GM12878 (cell line): ENCODE measurements around the gene UGT2A1. TPM values are rescaled to one million over a fixed set of nuclear protein-coding genes. Genes with fewer than 3 reads are reported as not detected.

Source experiments
- ATAC-seq: fragments of 200-7000 bp; cut with Tn5 transposase; 3 replicates; pipeline ENCODE4 v1.9.1; 2020; ENCODE audit warnings: mild to moderate bottlenecking, moderate library complexity
- BruUV-seq: library from RNA; stranded (reverse); fragments of 400-500 nt; replicated peaks from 2 replicates; lab custom pipeline; 2021; lab: Mats Ljungman, UMichigan
- CTCF ChIA-PET: fragments of 300-600 bp; sonication (Branson Sonifier 250); formaldehyde crosslinking; extraction: SDS; loops from one replicate; lab custom pipeline; 2021; ENCODE audit warnings: inconsistent platforms; lab: Yijun Ruan, JAX
- POLR2A ChIA-PET: fragments of 350-600 bp; formaldehyde crosslinking; extraction: SDS; loops from one replicate; lab custom pipeline; 2021; ENCODE audit warnings: inconsistent platforms; lab: Charles Lee
- RAD21 ChIA-PET: fragments of 300-600 bp; sonication (Branson Sonifier 250); formaldehyde crosslinking; loops from one replicate; lab custom pipeline; 2023; ENCODE audit warnings: antibody characterized with exemption; ENCODE audit not compliant: unreplicated experiment; lab: Charles Lee
- SMC1A ChIA-PET: fragments of 300-600 bp; sonication (Branson Sonifier 250); formaldehyde crosslinking; loops from one replicate; lab custom pipeline; 2023; ENCODE audit not compliant: unreplicated experiment, uncharacterized antibody; lab: Charles Lee
- DNase-seq: peaks from one replicate; pipeline ENCODE4 v3.0.0-alpha.2; 2011; ENCODE audit warnings: low read depth, low spot score
- FAIRE-seq: peaks from 3 replicates; lab custom pipeline; 2011; peaks lifted over from hg19 to GRCh38; lab: Jason Lieb, UNC
- H2AFZ ChIP-seq: 2 replicates; pipeline ENCODE4 v1.6.0; 2011; ENCODE audit warnings: low read depth, low read length, control low read depth; ENCODE audit not compliant: control insufficient read depth
- H3K27ac ChIP-seq: 2 replicates; pipeline ENCODE4 v1.5.1; 2011; ENCODE audit warnings: control low read depth; ENCODE audit not compliant: control insufficient read depth, insufficient read depth
- H3K27me3 ChIP-seq, 2 experiments: replicated peaks in 1 of 2; 2 replicates each; pipeline versions ENCODE4 v1.6.0 to v1.6.1; 2011; ENCODE audit warnings: low read length in 1 of 2; ENCODE audit not compliant: control insufficient read depth in 2 of 2, insufficient read depth in 2 of 2
- H3K36me3 ChIP-seq, 2 experiments: 2 replicates each; pipeline ENCODE4 v1.5.1; 2011; ENCODE audit warnings: low read length in 1 of 2; ENCODE audit not compliant: control insufficient read depth in 2 of 2, insufficient read depth in 2 of 2
- H3K4me1 ChIP-seq: 2 replicates; pipeline ENCODE4 v1.6.1; 2011; ENCODE audit warnings: mild to moderate bottlenecking, low read length, moderate library complexity, mixed read lengths; ENCODE audit not compliant: control insufficient read depth, insufficient read depth
- H3K4me2 ChIP-seq: 2 replicates; pipeline ENCODE4 v1.6.0; 2011; ENCODE audit warnings: control low read depth; ENCODE audit not compliant: control insufficient read depth, insufficient read depth
- H3K4me3 ChIP-seq: fragments of 200-600 bp; sonication (generic); 2 replicates; pipeline ENCODE4 v1.5.1; 2016
- H3K79me2 ChIP-seq: 2 replicates; pipeline ENCODE4 v1.6.0; 2011; ENCODE audit warnings: low read length; ENCODE audit not compliant: control insufficient read depth, insufficient read depth
- H3K9ac ChIP-seq: 2 replicates; pipeline ENCODE4 v1.8.0; 2011; ENCODE audit warnings: low read length, control low read depth, mixed read lengths; ENCODE audit not compliant: control insufficient read depth, insufficient read depth
- H3K9me3 ChIP-seq: replicated peaks from 3 replicates; pipeline ENCODE4 v1.5.1; 2011; ENCODE audit warnings: mild to moderate bottlenecking, low read length; ENCODE audit not compliant: control insufficient read depth, insufficient read depth
- H4K20me1 ChIP-seq: 2 replicates; pipeline ENCODE4 v1.6.0; 2011; ENCODE audit not compliant: control insufficient read depth, insufficient read depth
- CBFB ChIP-seq: IDR thresholded peaks from 2 replicates; pipeline ENCODE4 v1.6.1; 2016; ENCODE audit warnings: antibody characterized with exemption, low read depth
- CTCF ChIP-seq, 3 experiments: IDR thresholded peaks in 2 of 3; conservative IDR thresholded peaks in 1 of 3; 2 replicates each; pipeline ENCODE4 v1.5.1; 2011; ENCODE audit warnings: low read depth in 3 of 3, low read length in 3 of 3, mild to moderate bottlenecking in 3 of 3, control low read depth in 2 of 3, moderate library complexity in 2 of 3, inconsistent platforms in 1 of 3, mixed read lengths in 1 of 3; ENCODE audit not compliant: control insufficient read depth in 2 of 3, insufficient read depth in 1 of 3; ENCODE audit errors: extremely low read depth in 1 of 3
- EZH2 ChIP-seq: IDR thresholded peaks from 2 replicates; pipeline ENCODE4 v1.6.1; 2012; ENCODE audit warnings: low read depth, mild to moderate bottlenecking, control low read depth, inconsistent platforms, low read length, borderline replicate concordance; ENCODE audit not compliant: control insufficient read depth
- NRF1 ChIP-seq: conservative IDR thresholded peaks from 2 replicates; pipeline ENCODE4 v1.6.1; 2011; ENCODE audit warnings: mild to moderate bottlenecking, low read depth, low read length, improper control_type of control experiment
- PAX8 ChIP-seq: fragments of 450-650 bp; IDR thresholded peaks from 2 replicates; pipeline ENCODE4 v1.6.1; 2017; ENCODE audit warnings: mild to moderate bottlenecking, moderate library complexity
- WGBS: methylation state at CpG from one replicate; pipeline ENCODE4 v1.1.6; 2016; ENCODE audit warnings: low lambda C conversion rate; ENCODE audit not compliant: insufficient replicate concordance, insufficient coverage; ENCODE audit errors: missing lambda C conversion rate; 5-methylcytosine and 5-hydroxymethylcytosine counted together
- in situ Hi-C: fragments of 300-500 bp; cut with MboI; formaldehyde crosslinking; loops from 9 replicates; pipeline ENCODE4 v1.14.3; 2018; ENCODE audit warnings: mixed read lengths
- intact Hi-C: fragments of 100-400 bp; cut with micrococcal nuclease; formaldehyde crosslinking; loops from one replicate; pipeline ENCODE4 v1.14.2; 2022; ENCODE audit not compliant: unreplicated experiment
- polyA plus RNA-seq, 11 experiments: library from polyadenylated mRNA; depleted of rRNA in 4 of 11; unstranded in 6 of 11; stranded (reverse) in 5 of 11; fragments of >200 nt; fragmentation: Nextera tagmentation in 4 of 11; fragmentation: Illumina TruSeq in 1 of 11; extraction: Ambion mirVana in 4 of 11; extraction: Trizol in 1 of 11; gene quantifications; 1 replicate in 1 of 11; 2 replicates in 10 of 11; pipeline versions ENCODE4 v1.2.1 to v1.2.3, GENCODE V29; 2011 to 2016; ENCODE audit warnings: inconsistent platforms in 2 of 11, missing spikeins in 2 of 11, low read depth in 1 of 11
- total RNA-seq, 4 experiments: library from RNA; depleted of rRNA in 3 of 4; stranded (reverse); fragments of >200 nt in 3 of 4; fragmentation: Illumina TruSeq in 1 of 4; extraction: Trizol in 1 of 4; gene quantifications; 2 replicates each; pipeline versions ENCODE4 v1.2.1 to v1.2.3, GENCODE V29; 2013 to 2021

Gene UGT2A1
- total and polyA plus RNA-seq, 10 of the 15 experiments (the other 5 are each of a cell fraction or from before 2014, with no cell fraction given) = 0.04 to 0.50 (median 0.08) TPM; not detected in 5

- in situ Hi-C loops = no loop called here
Measured at GRCh38 chr4:69639542-69639941, 13.5 kb downstream of the UGT2A1 start, which contains the start of gene UGT2A2. Gene UGT2A2 (minus strand): TSS chr4:69639642. CDS start chr4:69639640, 2 bp downstream.

More at GRCh38 chr4:69639542-69639941, 13.5 kb downstream of the UGT2A1 start, which contains the start of gene UGT2A2:
- Histone ChIP-seq H3K79me2 (no peaks in the 10 kb centered on the region), H2AFZ (no peak within 1 kb of the TSS), H3K4me3 (no peak within 1 kb of the TSS), H3K4me1 (no peaks in the 10 kb centered on the region), H3K4me2 (no peak within 1 kb of the TSS), H3K27ac (no peak within 1 kb of the TSS), H3K27me3 (no peaks in the 10 kb centered on the region), H4K20me1 (no peaks in the 10 kb centered on the region)
- 39% methylated on average over 3 of the region's 3 CpGs for WGBS
- POLR2A ChIA-PET = no interaction called here
- intact Hi-C loops = no loop called here
- TF ChIP-seq EZH2 = no peak
- no peak for TF ChIP-seq PAX8
- TF ChIP-seq CTCF (IDR thresholded peaks at IDR 0.05 in 2 of 3, conservative IDR thresholded peaks at IDR 0.05 in 1 of 3; ENCODE audit: control insufficient read depth in 2 of 3, extremely low read depth in 1 of 3, insufficient read depth in 1 of 3, low read depth in 3 of 3, low read length in 3 of 3) = no peak
- no peak for TF ChIP-seq NRF1
- TF ChIP-seq CBFB = no peak
- TF ChIP-seq, all 136 proteins: peak for 0
- DNase-seq (no peak), ATAC-seq (no peak), FAIRE-seq (no peak)
- Histone ChIP-seq H3K9ac (no peak within 1 kb of the TSS), H3K9me3 (no peaks in the 10 kb centered on the region), H3K36me3 (no peaks in the 10 kb centered on the region)
- CTCF ChIA-PET = no interaction called here
- no TSS peak for BruUV-seq
- RAD21 ChIA-PET = no interaction called here
- SMC1A ChIA-PET = no interaction called here
